Calu3 (cell line): ENCODE measurements around the gene SCGB1C1. TPM values are rescaled to one million over a fixed set of nuclear protein-coding genes. Genes with fewer than 3 reads are reported as not detected.

Experiments used
- BruUV-seq: library from RNA; stranded (reverse); fragments of 400-500 nt; replicated peaks from 2 replicates; lab custom pipeline; 2021; lab: Mats Ljungman, UMichigan
- CTCF ChIA-PET: fragments of 300-600 bp; sonication (Branson Sonifier 250); formaldehyde crosslinking; loops from one replicate; lab custom pipeline; 2022; ENCODE audit warnings: antibody characterized with exemption; lab: Charles Lee
- DNase-seq: peaks from one replicate; pipeline ENCODE4 v3.0.0; 2022
- H3K27ac Mint-ChIP-seq: one replicate; pipeline ENCODE4 v1.8.0; 2022; ENCODE audit warnings: mixed read lengths; ENCODE audit not compliant: unreplicated experiment
- H3K27me3 Mint-ChIP-seq: one replicate; pipeline ENCODE4 v1.8.0; 2022; ENCODE audit warnings: mixed read lengths; ENCODE audit not compliant: unreplicated experiment
- H3K36me3 Mint-ChIP-seq: one replicate; pipeline ENCODE4 v1.8.0; 2022; ENCODE audit warnings: mild to moderate bottlenecking, moderate library complexity, mixed read lengths; ENCODE audit not compliant: insufficient read depth, unreplicated experiment
- H3K4me1 Mint-ChIP-seq: one replicate; pipeline ENCODE4 v1.8.0; 2022; ENCODE audit warnings: mild to moderate bottlenecking, low read depth, mixed read lengths; ENCODE audit not compliant: unreplicated experiment
- H3K4me3 Mint-ChIP-seq: one replicate; pipeline ENCODE4 v1.8.0; 2022; ENCODE audit warnings: mild to moderate bottlenecking, low read depth, moderate library complexity, mixed read lengths; ENCODE audit not compliant: unreplicated experiment
- H3K9me3 Mint-ChIP-seq: one replicate; pipeline ENCODE4 v1.8.0; 2022; ENCODE audit warnings: low read depth, mixed read lengths; ENCODE audit not compliant: unreplicated experiment
- CTCF ChIP-seq: fragments of 200-600 bp; IDR thresholded peaks from one replicate; pipeline ENCODE4 v1.8.0; 2022; ENCODE audit warnings: antibody characterized with exemption; ENCODE audit not compliant: unreplicated experiment
- intact Hi-C: fragments of 100-400 bp; cut with micrococcal nuclease; formaldehyde crosslinking; loops from one replicate; pipeline ENCODE4 v1.10.0; 2022; ENCODE audit not compliant: unreplicated experiment
- total RNA-seq: library from RNA; stranded (reverse); gene quantifications from 2 replicates; pipeline ENCODE4 v1.2.3, GENCODE V29; 2022

SCGB1C1 gene
- total RNA-seq, 1 experiment from 2014 or later = not detected

DNA sequence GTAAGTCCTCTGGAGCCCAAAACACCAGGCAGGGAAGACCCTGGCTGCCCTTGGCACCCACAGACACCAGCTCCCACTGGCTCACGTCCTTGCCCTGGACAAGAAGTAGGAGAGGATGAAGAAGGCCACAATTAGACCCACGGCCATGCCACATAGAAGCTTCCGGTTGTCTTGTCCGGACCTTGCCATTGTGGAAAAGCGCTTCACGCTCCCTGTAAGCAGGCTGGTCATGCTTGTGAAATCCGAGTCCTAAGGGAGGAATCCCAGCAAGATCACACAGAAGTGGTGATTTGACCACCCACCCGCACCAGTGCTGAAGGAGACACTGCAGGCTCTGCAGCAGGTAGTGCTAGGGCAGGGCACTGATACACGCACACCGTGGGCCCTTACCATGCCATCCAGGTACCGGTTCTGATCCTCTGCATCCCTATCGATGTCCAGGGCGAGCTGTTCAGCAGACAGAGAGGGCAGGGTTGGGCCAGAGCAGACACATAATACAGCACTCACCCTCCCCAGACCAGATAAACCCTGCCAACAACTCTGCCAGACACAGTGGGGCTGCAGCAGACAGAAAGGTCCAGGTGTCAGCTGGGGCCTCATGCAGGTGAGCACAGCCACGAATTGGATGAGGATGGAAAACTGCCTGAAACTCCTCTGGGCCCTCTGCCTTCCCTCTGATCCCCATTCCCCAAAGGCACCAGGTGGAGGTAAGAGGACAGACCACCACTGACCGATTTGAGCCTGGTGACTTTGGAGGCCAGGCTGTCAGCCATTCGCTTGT, 12.5 kb downstream of the SCGB1C1 start:
- intact Hi-C loops = loop anchor here (10.0 kb wide), 1 partner anchor 309 kb away; no protein-coding TSS in a partner anchor
- H3K27ac Mint-ChIP-seq = no peak overlapping the region
- no peaks in the 10 kb centered on the region for H3K4me1 Mint-ChIP-seq
- BruUV-seq = no TSS peak
- no peak for DNase-seq
- peaks cover 56% of the 10 kb centered on the region for H3K36me3 Mint-ChIP-seq
- no peaks in the 10 kb centered on the region for H3K27me3 Mint-ChIP-seq
- no peak for TF ChIP-seq CTCF
- no peaks in the 10 kb centered on the region for H3K9me3 Mint-ChIP-seq
- CTCF ChIA-PET = no interaction called here
- no peak overlapping the region for H3K4me3 Mint-ChIP-seq

- BruUV-seq = no TSS peak
- no peaks in the 10 kb centered on the region for H3K4me1 Mint-ChIP-seq
- CTCF ChIA-PET = no interaction called here
- H3K27ac Mint-ChIP-seq = peak overlapping the region; percentile 92
- peak overlapping the region; percentile 96 for H3K4me3 Mint-ChIP-seq
- intact Hi-C loops = loop anchor here (10.0 kb wide), 1 partner anchor 309 kb away; no protein-coding TSS in a partner anchor
- H3K36me3 Mint-ChIP-seq = peaks cover 59% of the 10 kb centered on the region
- no peak for DNase-seq
- H3K27me3 Mint-ChIP-seq = no peaks in the 10 kb centered on the region
- no peaks in the 10 kb centered on the region for H3K9me3 Mint-ChIP-seq
- TF ChIP-seq CTCF = no peak
Measured at GRCh38 chr11:206002-206384, 13.1 kb downstream of the SCGB1C1 start.

DNA sequence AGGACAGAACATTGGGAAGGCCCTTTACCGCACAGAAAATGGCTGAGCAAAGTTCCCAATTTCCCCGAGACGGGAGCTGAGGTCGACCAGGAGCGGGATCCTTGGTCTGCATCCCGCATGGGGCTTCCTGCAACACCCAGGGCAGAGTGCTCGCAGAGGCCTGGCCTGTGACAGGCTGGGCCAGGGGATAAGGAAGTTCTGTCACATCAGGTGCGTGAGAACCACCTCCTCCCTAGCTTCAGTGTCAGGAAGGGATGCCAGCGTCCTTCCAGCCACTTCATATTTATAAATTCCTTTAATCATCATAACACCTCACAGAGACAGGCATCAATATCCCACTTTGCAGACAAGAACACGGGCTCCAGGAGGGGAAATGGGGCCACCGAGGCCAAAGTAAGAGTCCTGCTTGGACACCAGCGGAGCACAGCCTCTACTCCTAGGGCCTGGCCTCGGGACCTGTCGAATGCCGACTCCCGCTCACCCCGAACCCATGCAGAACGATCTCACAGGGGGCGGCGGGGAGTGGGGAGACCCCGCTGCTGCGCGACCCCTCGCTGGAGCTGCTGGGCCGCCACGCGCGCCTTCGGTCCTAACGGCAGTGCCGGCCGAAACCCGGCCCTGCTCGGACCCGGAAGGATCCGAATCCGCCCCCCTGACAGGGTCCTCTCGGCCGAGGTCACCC, 13.8 kb downstream of the SCGB1C1 start:
- H3K27me3 Mint-ChIP-seq = no peaks in the 10 kb centered on the region
- peaks cover 59% of the 10 kb centered on the region for H3K36me3 Mint-ChIP-seq
- TSS peak; percentile 16 for BruUV-seq
- H3K9me3 Mint-ChIP-seq = no peaks in the 10 kb centered on the region
- no peaks in the 10 kb centered on the region for H3K4me1 Mint-ChIP-seq
- DNase-seq = no peak
- H3K4me3 Mint-ChIP-seq = peak overlapping the region; percentile 96
- CTCF ChIA-PET = interaction anchor here (0.6 to 1.4 kb wide), 4 partner anchors 31 to 571 kb away, joined by 3 to 4 read pairs (median 4); partner anchors contain the start of gene GATD1
- intact Hi-C loops = loop anchor here (10.0 kb wide), 1 partner anchor 308 kb away; no protein-coding TSS in a partner anchor
- no peak for TF ChIP-seq CTCF
- peak overlapping the region; percentile 92 for H3K27ac Mint-ChIP-seq

GRCh38 chr11:207208-207862, 14.5 kb downstream of the SCGB1C1 start, which contains the start of the genes BET1L and RIC8A:
Gene BET1L, minus strand, starts transcription at chr11:207399. Its CDS starts 78 bp downstream, at chr11:207321.
Gene RIC8A, plus strand, starts transcription at chr11:207708. Its CDS starts 1,147 bp downstream, at chr11:208855.
- intact Hi-C loops = loop anchor here (10.0 kb wide), 1 partner anchor 307 kb away; no protein-coding TSS in a partner anchor
- no peak for TF ChIP-seq CTCF
- CTCF ChIA-PET = interaction anchor here (0.6 to 1.4 kb wide), 4 partner anchors 31 to 570 kb away, joined by 3 to 4 read pairs (median 4); partner anchors contain the start of gene GATD1
- H3K27ac Mint-ChIP-seq = peak within 1 kb of the TSS; percentile 92
- no peaks in the 10 kb centered on the region for H3K9me3 Mint-ChIP-seq
- no peaks in the 10 kb centered on the region for H3K4me1 Mint-ChIP-seq
- no peaks in the 10 kb centered on the region for H3K27me3 Mint-ChIP-seq
- peaks cover 61% of the 10 kb centered on the region for H3K36me3 Mint-ChIP-seq
- no TSS peak for BruUV-seq
- DNase-seq = peak; percentile 95
- H3K4me3 Mint-ChIP-seq = peak within 1 kb of the TSS; percentile 96
